Measurements from ENCODE around the gene RNASE13.
"Not testable (repeated sequence)": the region's sequence is repeated elsewhere in the genome, so short reads cannot be mapped to it uniquely, and the experiment has no call there.

The RNASE13 gene

GRCh38 chr14:21018781-21019180 lies 15.8 kb downstream of the RNASE13 start:
- no peak for DNase-seq

GRCh38 chr14:21018286-21018685 lies 16.3 kb downstream of the RNASE13 start:
- DNase-seq, result no peak

DNA sequence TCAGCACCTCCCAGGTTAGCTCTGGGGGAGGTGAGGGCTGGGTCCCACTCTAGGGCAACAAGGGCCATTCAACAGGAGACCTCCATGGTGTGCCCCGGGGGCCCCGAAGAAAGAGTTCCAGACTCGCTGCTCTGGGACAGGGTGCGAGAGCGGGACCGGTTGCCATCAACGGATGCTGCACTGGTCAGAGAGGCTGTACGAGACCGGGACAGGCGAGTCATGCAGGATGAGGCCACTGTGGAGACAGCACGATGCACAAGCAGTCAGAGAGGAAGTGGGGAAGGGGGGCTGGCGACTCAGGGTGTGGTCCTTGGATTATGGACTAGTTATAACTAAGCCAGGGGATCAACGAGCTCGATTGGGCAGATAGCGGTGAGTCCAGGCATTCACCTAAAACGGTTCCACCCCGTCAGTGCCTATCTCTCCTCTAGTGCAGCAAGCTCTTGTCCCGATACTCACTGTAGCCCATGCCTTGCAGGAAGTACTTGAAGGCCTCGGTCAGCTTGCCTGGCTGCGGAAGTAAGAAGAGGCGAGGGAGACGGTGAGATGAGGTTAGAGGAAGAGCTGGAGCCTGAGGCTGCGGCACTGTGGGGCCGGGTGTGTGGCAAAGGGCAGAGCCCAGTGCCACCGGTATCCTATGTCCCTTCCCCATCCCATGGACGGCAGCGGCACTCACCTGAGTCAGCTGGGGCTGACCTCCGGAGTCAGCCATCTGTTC lies 16.9 kb downstream of the RNASE13 start:
- DNase-seq, result no peak

DNA sequence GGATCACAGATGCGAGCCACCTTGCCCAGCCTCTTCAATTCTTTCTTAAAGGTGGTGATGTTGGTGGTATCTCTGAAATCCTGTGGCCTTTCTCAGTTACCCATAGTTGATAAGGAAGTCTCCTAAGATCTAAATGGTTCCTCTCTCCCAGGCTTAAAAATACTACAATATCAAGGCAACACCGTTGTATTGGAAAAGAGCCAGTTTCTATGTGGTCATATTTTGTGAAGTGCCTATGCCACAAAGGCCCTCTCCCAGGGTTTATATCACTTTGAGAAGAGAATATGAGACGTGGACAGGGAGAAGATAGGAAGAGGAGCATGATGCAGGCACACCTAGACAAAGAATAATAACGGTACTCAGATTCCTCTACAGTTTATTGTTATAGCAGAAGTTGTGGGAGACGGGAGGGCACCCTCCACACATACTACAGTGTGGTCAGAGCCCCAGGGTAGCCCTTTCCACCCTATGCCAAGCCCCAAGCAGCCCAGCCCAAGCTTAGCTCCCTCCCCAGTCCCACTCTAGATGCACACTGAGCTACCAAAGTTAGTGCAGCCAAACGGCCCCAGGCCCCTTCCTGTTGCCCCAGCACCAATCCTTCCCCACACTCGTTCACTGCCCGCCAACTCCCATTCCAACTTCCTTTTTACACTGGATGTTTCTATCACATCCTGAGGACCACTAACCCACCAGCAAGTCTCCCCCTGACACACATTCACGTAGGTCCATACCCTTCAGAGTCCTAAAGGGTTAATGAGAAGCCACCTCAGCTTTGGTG lies 18.0 kb downstream of the RNASE13 start:
- DNase-seq, result no peak

- no peak for DNase-seq
These were observed 19.3 kb downstream of the RNASE13 start for GRCh38 chr14:21015312-21015711.

GRCh38 chr14:21014761-21015190 lies 19.8 kb downstream of the RNASE13 start:
- DNase-seq, result peak; percentile 79

DNA sequence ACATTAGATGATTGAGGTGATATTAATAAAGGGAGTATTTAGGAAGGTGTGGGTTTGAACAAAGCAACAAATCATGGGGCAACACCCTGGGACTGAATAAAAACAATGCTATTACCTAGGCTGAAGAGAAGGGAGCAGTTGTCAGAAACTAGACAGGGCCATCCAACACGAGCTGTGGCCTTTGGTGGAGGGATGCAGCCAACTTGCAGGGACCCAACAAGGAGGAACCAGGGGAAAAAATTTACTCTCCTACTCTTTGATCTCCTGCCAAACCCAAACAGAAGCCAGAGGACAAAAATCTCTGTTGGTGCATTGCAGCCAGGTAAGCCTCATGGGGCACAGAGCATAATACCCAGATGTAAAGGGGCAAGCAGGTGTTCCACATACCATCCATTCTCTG lies 23.5 kb downstream of the RNASE13 start:
- DNase-seq, result no peak

- not testable (repeated sequence) for DNase-seq
These were observed 24.9 kb downstream of the RNASE13 start for GRCh38 chr14:21009721-21010120.

GRCh38 chr14:21003788-21004346 lies 30.7 kb downstream of the RNASE13 start:
- DNase-seq, result no peak

DNA sequence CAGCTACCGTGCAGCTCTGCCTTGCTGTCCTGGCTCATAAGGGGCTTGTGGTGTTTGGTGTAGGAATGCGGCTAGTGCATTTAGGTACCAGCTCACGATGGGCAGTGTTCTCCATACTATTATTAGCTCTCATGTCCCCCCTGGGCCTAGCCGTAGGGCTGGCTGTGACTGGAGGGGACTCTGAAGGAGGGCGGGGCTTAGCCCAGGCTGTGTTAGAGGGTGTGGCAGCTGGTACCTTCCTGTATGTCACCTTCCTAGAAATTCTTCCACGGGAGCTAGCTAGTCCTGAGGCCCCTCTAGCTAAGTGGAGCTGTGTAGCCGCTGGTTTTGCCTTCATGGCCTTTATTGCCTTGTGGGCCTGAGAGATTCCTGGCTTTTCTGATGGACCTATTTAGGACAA lies 33.4 kb downstream of the RNASE13 start:
- no peak for DNase-seq

- DNase-seq, result no peak
These were observed 35.0 kb downstream of the RNASE13 start for GRCh38 chr14:20999591-20999990.

DNA sequence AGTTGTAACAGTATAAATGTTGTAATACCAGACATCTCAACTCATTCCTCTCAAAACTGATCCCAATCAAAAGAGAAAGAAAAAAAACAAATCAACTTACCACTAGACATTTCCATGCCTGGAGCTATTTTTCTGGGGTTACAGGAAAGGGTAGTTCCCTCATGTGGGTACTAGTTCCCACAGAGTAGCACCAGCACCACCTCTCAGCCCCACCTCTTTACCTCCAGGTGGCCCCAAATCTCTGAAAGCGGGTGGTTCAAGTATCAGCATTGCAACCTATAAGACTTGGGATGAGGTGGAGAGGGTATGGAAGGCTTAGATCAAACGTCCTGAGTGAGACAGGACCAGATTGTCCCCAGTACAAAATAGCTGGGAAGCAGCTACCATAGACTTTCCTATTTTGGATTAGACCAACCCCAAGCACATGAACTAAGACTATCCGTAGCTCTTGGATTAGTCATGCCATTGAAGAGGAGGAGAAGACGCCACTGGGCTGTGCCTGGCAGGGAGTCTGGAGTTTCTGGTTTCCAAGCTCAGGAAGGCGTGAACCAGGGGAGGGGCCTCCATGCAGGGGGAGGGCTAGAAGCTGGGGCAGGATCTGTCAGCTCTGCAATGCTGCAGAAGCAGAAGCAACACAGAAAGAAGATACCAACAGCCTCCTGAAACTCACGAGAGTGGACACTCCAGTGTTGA lies 35.8 kb downstream of the RNASE13 start, which contains the start of gene SLC39A2:
TSS of gene SLC39A2 (plus strand) at position 620 of the 693 bp plus-strand sequence. CDS start 154 bp downstream, outside the sequence.
- DNase-seq, result no peak

DNA sequence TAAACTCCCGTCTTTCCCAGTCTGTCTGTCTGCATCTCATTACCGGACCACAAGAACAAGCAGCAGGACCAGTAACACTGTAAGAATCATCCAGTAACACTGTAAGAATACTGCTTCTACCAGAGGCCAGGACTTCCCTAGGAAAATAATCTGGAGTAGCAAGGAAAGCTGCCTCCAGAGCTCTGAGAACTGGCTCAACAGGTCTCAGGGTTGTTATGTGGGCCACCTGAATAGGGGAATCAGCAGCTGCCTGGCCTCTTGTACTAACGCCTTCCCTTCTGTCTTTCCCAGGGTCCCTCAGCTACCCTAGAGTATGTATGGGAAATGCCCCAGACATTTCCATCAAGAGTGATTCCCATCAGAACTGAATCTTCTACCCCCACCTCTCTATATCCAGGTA lies 36.5 kb downstream of the RNASE13 start:
- DNase-seq, result no peak

DNA sequence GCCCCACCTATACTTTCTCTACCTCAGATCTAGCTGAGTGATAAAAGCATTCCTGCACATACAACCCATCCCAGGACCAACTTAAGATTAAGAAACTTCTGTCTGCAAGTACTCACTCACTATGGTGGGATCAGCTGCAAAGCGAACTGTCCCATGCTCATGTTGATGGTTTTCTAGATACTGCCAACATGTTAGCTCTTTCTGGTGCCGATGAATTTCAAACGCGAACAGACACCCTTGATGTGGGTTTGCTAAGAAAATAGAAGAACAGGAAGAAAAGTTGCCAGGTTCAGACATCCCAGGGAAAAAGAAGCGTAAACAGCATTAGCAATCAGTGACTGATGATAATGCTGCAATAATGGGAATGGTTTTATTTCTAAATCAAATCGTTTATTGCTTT lies 37.0 kb downstream of the RNASE13 start:
- DNase-seq, result no peak

GRCh38 chr14:20997115-20997514 lies 37.5 kb downstream of the RNASE13 start:
- no peak for DNase-seq

DNA sequence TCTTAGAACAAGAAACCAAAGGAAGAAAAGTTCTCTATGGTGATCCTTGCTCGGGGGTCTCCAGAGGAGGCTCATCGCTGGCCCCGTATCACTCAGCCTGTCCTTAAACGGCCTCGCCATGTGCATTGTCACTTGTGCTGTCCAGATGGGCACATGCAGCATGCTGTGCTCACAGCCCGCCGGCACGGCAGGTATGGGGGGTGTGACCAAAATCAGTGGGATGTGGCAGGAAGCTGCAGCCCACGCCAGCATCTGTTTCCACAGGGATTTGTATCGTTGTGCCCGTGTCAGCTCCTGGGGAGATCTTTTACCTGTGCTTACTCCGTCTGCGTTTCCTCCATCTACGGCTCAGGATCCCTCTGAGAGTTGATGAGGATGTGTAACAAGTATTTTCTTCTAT lies 38.1 kb downstream of the RNASE13 start:
- DNase-seq, result no peak

DNA sequence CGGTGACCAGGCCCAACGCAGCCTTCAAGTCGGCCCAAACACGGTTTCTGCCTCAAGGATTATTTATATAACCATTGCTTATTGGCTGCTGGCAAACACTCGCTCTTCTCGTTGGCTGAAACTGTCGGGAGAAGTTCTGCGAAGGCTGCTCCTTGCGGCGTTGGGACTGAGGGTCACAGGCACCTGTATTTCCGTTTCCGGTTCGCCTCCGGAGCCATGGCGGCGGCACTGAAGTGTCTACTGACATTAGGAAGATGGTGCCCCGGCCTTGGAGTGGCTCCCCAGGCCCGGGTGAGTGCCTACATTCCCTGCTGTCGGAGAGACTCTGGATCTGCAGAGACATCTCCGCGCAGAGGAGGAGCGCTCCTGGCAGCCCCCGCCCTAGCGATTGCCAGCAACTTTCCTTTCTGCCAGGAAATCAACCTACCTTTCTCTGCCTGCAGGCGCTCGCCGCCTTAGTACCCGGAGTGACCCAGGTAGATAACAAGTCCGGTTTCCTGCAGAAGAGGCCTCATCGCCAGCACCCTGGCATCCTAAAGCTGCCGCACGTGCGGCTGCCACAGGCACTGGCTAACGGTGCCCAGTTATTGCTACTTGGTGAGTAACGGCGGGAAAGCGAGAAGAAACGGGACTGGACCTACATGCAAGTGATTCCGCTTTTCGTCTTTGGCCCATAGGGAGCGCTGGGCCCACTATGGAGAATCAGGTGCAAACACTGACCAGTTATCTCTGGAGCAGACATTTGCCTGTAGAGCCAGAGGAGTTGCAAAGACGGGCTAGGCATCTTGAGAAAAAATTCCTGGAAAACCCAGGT lies 44.6 kb downstream of the RNASE13 start, which contains the start of gene METTL17:
TSS of gene METTL17 (plus strand) at position 194 of the 814 bp plus-strand sequence. CDS start at position 217, 23 bp downstream.
- peak; percentile 95 for DNase-seq

DNA sequence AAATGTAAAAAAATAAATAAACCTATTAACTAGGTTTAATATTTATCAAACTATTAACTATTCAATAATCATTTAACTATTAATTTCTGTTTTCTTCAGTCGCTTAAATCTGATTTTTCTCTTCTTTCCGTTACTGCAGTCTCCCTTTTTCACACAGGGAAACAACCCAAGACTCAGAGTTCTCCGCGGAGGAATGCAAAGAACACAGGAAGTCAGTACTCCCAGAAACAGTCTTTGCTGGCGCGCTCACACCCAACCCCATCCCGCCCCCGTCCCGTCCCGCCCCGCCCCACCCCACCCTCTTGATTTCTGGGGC lies 45.2 kb downstream of the RNASE13 start:
- no peak for DNase-seq

DNA sequence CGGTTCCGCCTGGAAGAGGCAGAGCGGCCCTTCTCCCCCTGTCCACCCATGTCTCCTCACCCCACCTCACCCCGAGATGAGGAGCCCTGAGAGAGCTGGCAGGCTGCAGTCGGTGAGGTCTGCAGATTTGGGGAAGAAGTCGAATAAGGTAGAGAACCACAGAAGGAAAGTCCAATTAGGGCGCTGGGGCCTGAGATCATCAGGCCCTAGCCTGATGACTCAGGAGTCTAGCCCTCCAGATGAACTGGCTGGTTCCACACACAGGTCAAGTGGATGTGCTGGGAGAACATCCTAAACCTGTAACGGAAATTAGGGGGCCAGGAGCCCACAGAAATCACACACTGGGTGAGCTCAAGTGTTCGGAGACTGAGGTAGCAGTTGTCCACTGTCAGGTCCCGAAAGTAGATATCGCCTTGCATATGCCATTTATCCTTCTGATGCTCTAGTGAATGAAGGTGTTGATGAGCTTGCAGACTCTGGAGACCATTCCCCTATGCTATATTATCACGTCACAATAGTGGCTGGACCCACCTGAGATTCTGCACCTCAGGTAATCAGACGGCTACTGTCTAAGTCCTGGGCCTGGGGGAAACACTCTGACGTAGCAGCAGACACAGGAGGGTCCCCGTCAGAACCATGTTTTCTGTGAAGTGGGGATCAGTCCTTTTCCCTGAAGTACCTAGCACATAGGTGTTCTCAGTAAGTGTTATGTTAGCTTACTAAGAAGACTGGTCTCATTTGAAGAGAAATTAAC lies 45.7 kb downstream of the RNASE13 start:
- DNase-seq, result no peak

DNA sequence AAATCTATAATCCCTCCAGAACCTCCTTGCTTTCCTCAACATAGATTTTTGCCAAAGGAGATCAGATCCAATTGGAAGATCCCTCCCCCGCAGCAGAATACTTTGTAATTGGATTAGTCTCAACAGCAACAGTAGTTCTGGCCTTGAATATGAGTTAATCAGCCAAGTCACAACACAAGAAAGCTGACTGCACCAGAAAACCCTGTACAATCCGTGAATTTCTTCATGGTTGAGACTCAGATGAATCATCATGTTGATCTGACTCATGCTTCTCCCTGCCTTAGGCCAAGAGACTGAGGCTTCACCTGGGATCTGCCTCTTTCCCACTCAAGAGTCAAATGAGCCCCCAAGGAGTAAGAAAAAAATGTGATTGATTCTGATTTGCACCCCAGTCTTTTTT lies 47.8 kb downstream of the RNASE13 start:
- DNase-seq, result no peak

GRCh38 chr14:20985650-20986049 lies 49.0 kb downstream of the RNASE13 start:
- DNase-seq, result not testable (repeated sequence)
